COLO829 (cell line): ENCODE measurements around the gene UBE3C.
"Not testable (repeated sequence)": the region's sequence is repeated elsewhere in the genome, so short reads cannot be mapped to it uniquely, and the experiment has no call there.

Experiments used
- DNase-seq: peaks from one replicate; pipeline ENCODE4 v3.0.0; 2012; ENCODE audit warnings: low spot score

Gene UBE3C

GRCh38 chr7:157130849-157131248, 7.9 kb upstream of the UBE3C start:
- not testable (repeated sequence) for DNase-seq

GRCh38 chr7:157132796-157133195, 5.9 kb upstream of the UBE3C start:
- no peak for DNase-seq

- no peak for DNase-seq
These were observed 5.4 kb upstream of the UBE3C start for GRCh38 chr7:157133304-157133703.

GRCh38 chr7:157136372-157136771, 2.4 kb upstream of the UBE3C start:
- no peak for DNase-seq

GRCh38 chr7:157138101-157138423, 664 bp upstream of the UBE3C start:
- DNase-seq = no peak

- peak; percentile 14 for DNase-seq
These were observed 534 bp downstream of the UBE3C start for GRCh38 chr7:157139111-157139809.

GRCh38 chr7:157139810-157140510, 1.2 kb downstream of the UBE3C start:
- DNase-seq = no peak

- no peak for DNase-seq
These were observed 1.8 kb downstream of the UBE3C start for GRCh38 chr7:157140511-157140905.

GRCh38 chr7:157141525-157142060, 2.9 kb downstream of the UBE3C start:
- DNase-seq = no peak

GRCh38 chr7:157143788-157144187, 5.1 kb downstream of the UBE3C start:
- no peak for DNase-seq

- no peak for DNase-seq
These were observed 10.6 kb downstream of the UBE3C start for GRCh38 chr7:157149317-157149716.

- no peak for DNase-seq
These were observed 12.2 kb downstream of the UBE3C start for GRCh38 chr7:157150882-157151281.

- no peak for DNase-seq
These were observed 13.1 kb downstream of the UBE3C start for GRCh38 chr7:157151626-157152339.

GRCh38 chr7:157152391-157152937, 13.7 kb downstream of the UBE3C start:
- no peak for DNase-seq

- no peak for DNase-seq
These were observed 14.5 kb downstream of the UBE3C start for GRCh38 chr7:157153260-157153659.

GRCh38 chr7:157155959-157156358, 17.2 kb downstream of the UBE3C start:
- DNase-seq = no peak

GRCh38 chr7:157158400-157158799, 19.7 kb downstream of the UBE3C start:
- no peak for DNase-seq

- not testable (repeated sequence) for DNase-seq
These were observed 20.8 kb downstream of the UBE3C start for GRCh38 chr7:157159537-157159936.

- no peak for DNase-seq
These were observed 21.7 kb downstream of the UBE3C start for GRCh38 chr7:157160433-157160832.

- no peak for DNase-seq
These were observed 27.3 kb downstream of the UBE3C start for GRCh38 chr7:157165987-157166386.

GRCh38 chr7:157168571-157168970, 29.8 kb downstream of the UBE3C start:
- DNase-seq = no peak

- no peak for DNase-seq
These were observed 38.0 kb downstream of the UBE3C start for GRCh38 chr7:157176771-157177170.
